ENCODE data around the gene ACHE. TPM values are rescaled to one million over a fixed set of nuclear protein-coding genes. Genes with fewer than 3 reads are reported as not detected.

The ACHE gene
- total and polyA plus RNA-seq, 11 donors = 0.44 to 2.1 (median 0.75) TPM

DNA sequence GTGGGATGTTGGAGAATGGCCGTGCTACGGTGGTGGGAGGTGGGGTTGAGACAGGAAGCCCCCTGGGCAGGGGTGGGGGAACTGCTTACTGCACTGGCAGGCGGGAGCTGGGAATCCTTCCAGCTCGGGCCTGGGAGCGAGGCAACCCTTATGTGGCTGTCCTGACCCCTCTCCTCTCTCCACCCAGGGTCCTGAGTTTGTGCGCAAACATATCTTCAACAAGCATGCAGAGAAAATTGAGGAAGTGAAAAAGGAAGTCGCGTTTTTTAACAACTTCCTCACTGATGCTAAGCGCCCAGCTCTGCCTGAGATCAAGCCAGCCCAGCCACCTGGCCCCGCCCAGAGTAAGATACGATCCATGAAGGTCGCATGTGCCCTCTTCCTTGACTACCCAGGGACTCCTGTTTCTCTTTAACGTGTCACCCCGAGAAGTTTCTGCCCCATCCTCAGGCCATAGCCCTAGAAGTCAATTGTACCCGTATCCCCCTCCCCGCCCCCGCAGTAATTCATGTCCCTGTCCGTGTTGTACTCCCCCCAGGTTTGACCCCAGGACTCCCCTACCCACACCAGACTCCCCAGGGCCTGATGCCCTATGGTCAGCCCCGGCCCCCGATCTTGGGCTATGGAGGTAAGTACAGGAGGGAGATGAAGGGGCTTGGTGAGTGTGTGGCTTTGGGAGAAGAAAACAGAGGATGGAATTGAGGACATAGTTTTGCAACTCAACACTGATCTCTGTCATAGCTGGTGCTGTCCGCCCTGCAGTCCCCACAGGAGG, 8.0 kb downstream of the ACHE start:
- Histone ChIP-seq H3K36me3 (peaks cover 2 to 61% (median 60%) of the 10 kb centered on the region in 9 donors), H3K27ac (peak overlapping the region in 4 of 12 donors; percentile 7 to 87 (median 32)), H3K4me3 (peak overlapping the region in 1 of 12 donors; percentile 23), H3K27me3 (peaks cover 0 to 16% (median 0%) of the 10 kb centered on the region in 9 donors), H3K9me3 (no peaks in the 10 kb centered on the region), H3K4me1 (peaks cover 4 to 50% (median 26%) of the 10 kb centered on the region in 12 donors)
- TF ChIP-seq, protein P1, sequence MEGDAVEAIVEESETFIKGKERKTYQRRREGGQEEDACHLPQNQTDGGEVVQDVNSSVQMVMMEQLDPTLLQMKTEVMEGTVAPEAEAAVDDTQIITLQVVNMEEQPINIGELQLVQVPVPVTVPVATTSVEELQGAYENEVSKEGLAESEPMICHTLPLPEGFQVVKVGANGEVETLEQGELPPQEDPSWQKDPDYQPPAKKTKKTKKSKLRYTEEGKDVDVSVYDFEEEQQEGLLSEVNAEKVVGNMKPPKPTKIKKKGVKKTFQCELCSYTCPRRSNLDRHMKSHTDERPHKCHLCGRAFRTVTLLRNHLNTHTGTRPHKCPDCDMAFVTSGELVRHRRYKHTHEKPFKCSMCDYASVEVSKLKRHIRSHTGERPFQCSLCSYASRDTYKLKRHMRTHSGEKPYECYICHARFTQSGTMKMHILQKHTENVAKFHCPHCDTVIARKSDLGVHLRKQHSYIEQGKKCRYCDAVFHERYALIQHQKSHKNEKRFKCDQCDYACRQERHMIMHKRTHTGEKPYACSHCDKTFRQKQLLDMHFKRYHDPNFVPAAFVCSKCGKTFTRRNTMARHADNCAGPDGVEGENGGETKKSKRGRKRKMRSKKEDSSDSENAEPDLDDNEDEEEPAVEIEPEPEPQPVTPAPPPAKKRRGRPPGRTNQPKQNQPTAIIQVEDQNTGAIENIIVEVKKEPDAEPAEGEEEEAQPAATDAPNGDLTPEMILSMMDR (IDR thresholded peaks at IDR 0.05) = no peak
- TF ChIP-seq POLR2A (IDR thresholded peaks at IDR 0.05) = no peak
- no peak for ATAC-seq
- peak in 1 of 5 donors; percentile 43 for DNase-seq
- intact Hi-C loops (cut with DNase I) = loop anchor here in 2 of 10 donors (1.0 to 10.0 kb wide), 2 partner anchors 12 to 357 kb away; partner anchors contain the start of genes FIS1 (in 1 of the 2) and SRRT (in 1 of the 2)
- WGBS, 4 donors = 57 to 67% (median 61%) methylated on average over 21 of the region's 21 CpGs

DNA sequence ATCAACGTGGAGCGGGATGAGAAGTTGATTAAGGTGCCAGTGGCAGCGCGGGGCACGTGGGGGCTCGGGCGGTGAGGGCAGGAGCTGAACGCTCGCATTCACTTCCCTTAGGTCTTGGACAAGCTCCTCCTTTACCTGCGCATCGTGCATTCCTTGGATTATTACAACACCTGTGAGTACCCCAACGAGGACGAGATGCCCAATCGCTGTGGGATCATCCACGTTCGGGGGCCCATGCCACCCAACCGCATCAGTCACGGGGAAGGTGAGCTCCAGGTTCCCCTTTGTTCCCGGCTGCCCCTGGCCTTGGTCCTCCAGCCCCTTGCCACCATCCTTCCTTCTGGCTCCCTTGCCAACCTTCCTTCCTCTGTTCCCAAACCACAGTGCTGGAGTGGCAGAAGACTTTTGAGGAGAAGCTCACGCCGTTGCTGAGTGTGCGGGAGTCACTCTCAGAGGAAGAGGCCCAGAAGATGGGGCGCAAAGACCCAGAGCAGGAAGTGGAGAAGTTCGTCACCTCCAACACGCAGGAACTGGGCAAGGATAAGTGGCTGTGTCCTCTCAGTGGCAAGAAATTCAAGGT, 8.7 kb downstream of the ACHE start:
- Histone ChIP-seq H3K9me3 (no peaks in the 10 kb centered on the region), H3K27me3 (peaks cover 0 to 10% (median 0%) of the 10 kb centered on the region in 9 donors), H3K27ac (peak overlapping the region in 4 of 12 donors; percentile 7 to 87 (median 32)), H3K36me3 (peaks cover 5 to 68% (median 66%) of the 10 kb centered on the region in 9 donors), H3K4me3 (peak overlapping the region in 1 of 12 donors; percentile 23), H3K4me1 (peaks cover 4 to 50% (median 26%) of the 10 kb centered on the region in 12 donors)
- 80 to 85% (median 83%) methylated on average over 24 to 25 of the region's 25 CpGs for WGBS, 4 donors
- DNase-seq (no peak), ATAC-seq (no peak)
- intact Hi-C loops (cut with DNase I) = loop anchor here in 1 of 10 donors (10.0 kb wide), 1 partner anchor 358 kb away; the partner anchor contains the start of gene FIS1
- no peak for TF ChIP-seq POLR2A (IDR thresholded peaks at IDR 0.05)
- TF ChIP-seq, protein P1 (IDR thresholded peaks at IDR 0.05) = no peak

DNA sequence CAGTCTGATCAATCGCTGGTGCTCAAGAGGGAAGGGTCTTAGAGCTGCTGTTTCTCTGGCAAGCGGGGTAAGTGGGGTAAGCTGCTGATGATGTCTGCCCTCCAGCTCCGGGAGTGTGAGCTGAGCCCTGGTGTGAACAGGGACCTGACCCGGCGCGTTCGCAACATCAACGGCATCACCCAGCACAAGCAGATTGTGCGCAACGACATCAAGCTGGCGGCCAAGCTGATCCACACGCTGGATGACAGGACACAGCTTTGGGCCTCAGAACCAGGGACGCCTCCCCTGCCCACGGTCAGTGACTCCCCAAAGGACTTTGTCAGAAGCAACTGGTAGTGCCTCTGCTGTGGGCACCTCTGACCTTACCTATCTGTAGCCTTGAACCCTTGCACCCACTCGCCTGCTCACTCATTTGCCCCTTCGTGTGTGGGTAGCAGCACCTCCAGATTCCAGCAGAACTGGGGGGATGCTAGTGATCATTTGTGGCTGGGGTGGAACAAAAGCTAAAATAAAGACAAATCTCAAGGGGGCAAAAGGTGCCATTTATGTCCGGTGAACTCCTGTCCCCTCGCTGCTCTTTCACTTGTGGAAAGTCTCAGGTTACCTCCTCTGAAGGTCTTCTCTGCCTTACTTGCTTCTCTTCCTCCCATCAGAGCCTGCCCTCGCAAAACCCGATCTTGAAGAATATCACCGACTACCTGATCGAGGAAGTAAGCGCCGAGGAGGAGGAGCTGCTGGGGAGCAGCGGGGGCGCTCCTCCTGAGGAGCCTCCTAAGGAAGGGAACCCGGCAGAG, 9.3 kb downstream of the ACHE start:
- peaks cover 4 to 50% (median 25%) of the 10 kb centered on the region in 12 donors for H3K4me1 ChIP-seq

More for the DNA sequence above, 9.3 kb downstream of the ACHE start:
- 89 to 92% (median 90%) methylated on average over 27 of the region's 27 CpGs for WGBS, 4 donors
- Histone ChIP-seq H3K9me3 (no peaks in the 10 kb centered on the region), H3K36me3 (peaks cover 5 to 75% (median 73%) of the 10 kb centered on the region in 9 donors), H3K27me3 (peaks cover 0 to 6% (median 0%) of the 10 kb centered on the region in 9 donors), H3K27ac (peak overlapping the region in 1 of 12 donors; percentile 87), H3K4me3 (no peak overlapping the region)
- no peak for TF ChIP-seq POLR2A (IDR thresholded peaks at IDR 0.05)
- TF ChIP-seq, protein P1 (IDR thresholded peaks at IDR 0.05) = no peak
- intact Hi-C loops (cut with DNase I) = loop anchor here in 1 of 10 donors (10.0 kb wide), 1 partner anchor 358 kb away; the partner anchor contains the start of gene FIS1
- DNase-seq (peak in 1 of 5 donors; percentile 14), ATAC-seq (no peak)
